GM21423 (cell line): ENCODE data around the gene OR5K1.

ENCODE experiments used
- ATAC-seq: cut with Tn5 transposase; IDR thresholded peaks from one replicate; pipeline ENCODE4 v1.9.1; 2021; ENCODE audit warnings: mild to moderate bottlenecking, moderate library complexity; ENCODE audit not compliant: unreplicated experiment

The OR5K1 gene

GRCh38 chr3:98513736-98514135 is 50.7 kb downstream of the OR5K1 start:
- no peak for ATAC-seq

- ATAC-seq, result no peak
Observed at GRCh38 chr3:98514948-98515347, 51.9 kb downstream of the OR5K1 start.

GRCh38 chr3:98518816-98519215 is 55.8 kb downstream of the OR5K1 start:
- no peak for ATAC-seq

GRCh38 chr3:98519351-98519750 is 56.4 kb downstream of the OR5K1 start:
- no peak for ATAC-seq

GRCh38 chr3:98521897-98522543 is 59.0 kb downstream of the OR5K1 start:
- ATAC-seq, result peak; percentile 37
